ENCODE data around the gene GHSR.
"Not testable (repeated sequence)": the region's sequence is repeated elsewhere in the genome, so short reads cannot be mapped to it uniquely, and the experiment has no call there.

The GHSR gene

GRCh38 chr3:172447611-172448579, at the start of gene GHSR:
GHSR (minus strand) TSS chr3:172448456; CDS start chr3:172448413, 43 bp downstream.
- H3K36me3 ChIP-seq (ENCODE audit: control insufficient read depth in 2 of 2, insufficient read depth in 2 of 2, low read length in 2 of 2) = no peaks in the 10 kb centered on the region
- H3K4me3 ChIP-seq (ENCODE audit: low read length in 2 of 2) = peak within 1 kb of the TSS in 1 of 2 donors; percentile 9
- no peaks in the 10 kb centered on the region for H3K9me3 ChIP-seq (ENCODE audit: control insufficient read depth in 2 of 2, low read length in 2 of 2)
- H3K27me3 ChIP-seq (ENCODE audit: control insufficient read depth in 1 of 2, insufficient read depth in 2 of 2, low read length in 2 of 2) = peaks cover 29 to 39% of the 10 kb centered on the region in 2 donors
- no peak within 1 kb of the TSS for H3K27ac ChIP-seq (ENCODE audit: low read length)
- no peaks in the 10 kb centered on the region for H3K4me1 ChIP-seq (ENCODE audit: control insufficient read depth, insufficient read depth, low read length)
- no peak within 1 kb of the TSS for H3K9ac ChIP-seq (ENCODE audit: low read length in 2 of 2)

- H3K27ac ChIP-seq (ENCODE audit: low read length); H3K4me1 ChIP-seq (ENCODE audit: control insufficient read depth, insufficient read depth, low read length); H3K9ac ChIP-seq (ENCODE audit: low read length in 2 of 2); H3K36me3 ChIP-seq (ENCODE audit: control insufficient read depth in 2 of 2, insufficient read depth in 2 of 2, low read length in 2 of 2); H3K27me3 ChIP-seq (ENCODE audit: control insufficient read depth in 1 of 2, insufficient read depth in 2 of 2, low read length in 2 of 2); H3K9me3 ChIP-seq (ENCODE audit: control insufficient read depth in 2 of 2, low read length in 2 of 2); H3K4me3 ChIP-seq (ENCODE audit: low read length in 2 of 2): not testable (repeated sequence)
These were observed 42.0 kb upstream of the GHSR start for GRCh38 chr3:172490198-172490669.

GRCh38 chr3:172478116-172478515, 29.9 kb upstream of the GHSR start:
- Histone ChIP-seq H3K4me1 (ENCODE audit: control insufficient read depth, insufficient read depth, low read length) (no peaks in the 10 kb centered on the region), H3K4me3 (ENCODE audit: low read length in 2 of 2) (no peak overlapping the region), H3K27me3 (ENCODE audit: control insufficient read depth in 1 of 2, insufficient read depth in 2 of 2, low read length in 2 of 2) (no peaks in the 10 kb centered on the region), H3K36me3 (ENCODE audit: control insufficient read depth in 2 of 2, insufficient read depth in 2 of 2, low read length in 2 of 2) (no peaks in the 10 kb centered on the region), H3K27ac (ENCODE audit: low read length) (no peak overlapping the region), H3K9me3 (ENCODE audit: control insufficient read depth in 2 of 2, low read length in 2 of 2) (no peaks in the 10 kb centered on the region), H3K9ac (ENCODE audit: low read length in 2 of 2) (no peak overlapping the region)

- Histone ChIP-seq H3K27me3 (ENCODE audit: control insufficient read depth in 1 of 2, insufficient read depth in 2 of 2, low read length in 2 of 2) (no peaks in the 10 kb centered on the region), H3K9me3 (ENCODE audit: control insufficient read depth in 2 of 2, low read length in 2 of 2) (no peaks in the 10 kb centered on the region), H3K4me3 (ENCODE audit: low read length in 2 of 2) (no peak overlapping the region), H3K27ac (ENCODE audit: low read length) (no peak overlapping the region), H3K36me3 (ENCODE audit: control insufficient read depth in 2 of 2, insufficient read depth in 2 of 2, low read length in 2 of 2) (no peaks in the 10 kb centered on the region), H3K9ac (ENCODE audit: low read length in 2 of 2) (no peak overlapping the region), H3K4me1 (ENCODE audit: control insufficient read depth, insufficient read depth, low read length) (no peaks in the 10 kb centered on the region)
These were observed 28.1 kb upstream of the GHSR start for GRCh38 chr3:172476347-172476746.

GRCh38 chr3:172475703-172476102, 27.4 kb upstream of the GHSR start:
- Histone ChIP-seq H3K27me3 (ENCODE audit: control insufficient read depth in 1 of 2, insufficient read depth in 2 of 2, low read length in 2 of 2) (no peaks in the 10 kb centered on the region), H3K36me3 (ENCODE audit: control insufficient read depth in 2 of 2, insufficient read depth in 2 of 2, low read length in 2 of 2) (no peaks in the 10 kb centered on the region), H3K4me1 (ENCODE audit: control insufficient read depth, insufficient read depth, low read length) (no peaks in the 10 kb centered on the region), H3K9me3 (ENCODE audit: control insufficient read depth in 2 of 2, low read length in 2 of 2) (no peaks in the 10 kb centered on the region), H3K9ac (ENCODE audit: low read length in 2 of 2) (no peak overlapping the region), H3K27ac (ENCODE audit: low read length) (no peak overlapping the region), H3K4me3 (ENCODE audit: low read length in 2 of 2) (no peak overlapping the region)

GRCh38 chr3:172471903-172472302, 23.6 kb upstream of the GHSR start:
- Histone ChIP-seq H3K9ac (ENCODE audit: low read length in 2 of 2) (no peak overlapping the region), H3K4me1 (ENCODE audit: control insufficient read depth, insufficient read depth, low read length) (no peaks in the 10 kb centered on the region), H3K27me3 (ENCODE audit: control insufficient read depth in 1 of 2, insufficient read depth in 2 of 2, low read length in 2 of 2) (no peaks in the 10 kb centered on the region), H3K36me3 (ENCODE audit: control insufficient read depth in 2 of 2, insufficient read depth in 2 of 2, low read length in 2 of 2) (no peaks in the 10 kb centered on the region), H3K4me3 (ENCODE audit: low read length in 2 of 2) (no peak overlapping the region), H3K27ac (ENCODE audit: low read length) (no peak overlapping the region), H3K9me3 (ENCODE audit: control insufficient read depth in 2 of 2, low read length in 2 of 2) (no peaks in the 10 kb centered on the region)

- Histone ChIP-seq H3K4me1 (ENCODE audit: control insufficient read depth, insufficient read depth, low read length) (no peaks in the 10 kb centered on the region), H3K36me3 (ENCODE audit: control insufficient read depth in 2 of 2, insufficient read depth in 2 of 2, low read length in 2 of 2) (no peaks in the 10 kb centered on the region), H3K9me3 (ENCODE audit: control insufficient read depth in 2 of 2, low read length in 2 of 2) (no peaks in the 10 kb centered on the region), H3K27me3 (ENCODE audit: control insufficient read depth in 1 of 2, insufficient read depth in 2 of 2, low read length in 2 of 2) (no peaks in the 10 kb centered on the region), H3K9ac (ENCODE audit: low read length in 2 of 2) (no peak overlapping the region), H3K4me3 (ENCODE audit: low read length in 2 of 2) (no peak overlapping the region), H3K27ac (ENCODE audit: low read length) (no peak overlapping the region)
These were observed 22.3 kb upstream of the GHSR start for GRCh38 chr3:172470588-172470987.

GRCh38 chr3:172467170-172467824, 19.0 kb upstream of the GHSR start:
- Histone ChIP-seq H3K4me1 (ENCODE audit: control insufficient read depth, insufficient read depth, low read length) (no peaks in the 10 kb centered on the region), H3K27ac (ENCODE audit: low read length) (no peak overlapping the region), H3K27me3 (ENCODE audit: control insufficient read depth in 1 of 2, insufficient read depth in 2 of 2, low read length in 2 of 2) (no peaks in the 10 kb centered on the region), H3K36me3 (ENCODE audit: control insufficient read depth in 2 of 2, insufficient read depth in 2 of 2, low read length in 2 of 2) (no peaks in the 10 kb centered on the region), H3K9ac (ENCODE audit: low read length in 2 of 2) (no peak overlapping the region), H3K4me3 (ENCODE audit: low read length in 2 of 2) (no peak overlapping the region), H3K9me3 (ENCODE audit: control insufficient read depth in 2 of 2, low read length in 2 of 2) (no peaks in the 10 kb centered on the region)

GRCh38 chr3:172466553-172467130, 18.4 kb upstream of the GHSR start:
- no peaks in the 10 kb centered on the region for H3K4me1 ChIP-seq (ENCODE audit: control insufficient read depth, insufficient read depth, low read length)
- no peak overlapping the region for H3K9ac ChIP-seq (ENCODE audit: low read length in 2 of 2)
- H3K27ac ChIP-seq (ENCODE audit: low read length) = no peak overlapping the region
- H3K27me3 ChIP-seq (ENCODE audit: control insufficient read depth in 1 of 2, insufficient read depth in 2 of 2, low read length in 2 of 2) = no peaks in the 10 kb centered on the region
- H3K36me3 ChIP-seq (ENCODE audit: control insufficient read depth in 2 of 2, insufficient read depth in 2 of 2, low read length in 2 of 2) = no peaks in the 10 kb centered on the region
- no peaks in the 10 kb centered on the region for H3K9me3 ChIP-seq (ENCODE audit: control insufficient read depth in 2 of 2, low read length in 2 of 2)
- no peak overlapping the region for H3K4me3 ChIP-seq (ENCODE audit: low read length in 2 of 2)

GRCh38 chr3:172465281-172465680, 17.0 kb upstream of the GHSR start:
- Histone ChIP-seq H3K4me1 (ENCODE audit: control insufficient read depth, insufficient read depth, low read length) (no peaks in the 10 kb centered on the region), H3K27me3 (ENCODE audit: control insufficient read depth in 1 of 2, insufficient read depth in 2 of 2, low read length in 2 of 2) (no peaks in the 10 kb centered on the region), H3K27ac (ENCODE audit: low read length) (no peak overlapping the region), H3K36me3 (ENCODE audit: control insufficient read depth in 2 of 2, insufficient read depth in 2 of 2, low read length in 2 of 2) (no peaks in the 10 kb centered on the region), H3K4me3 (ENCODE audit: low read length in 2 of 2) (no peak overlapping the region), H3K9me3 (ENCODE audit: control insufficient read depth in 2 of 2, low read length in 2 of 2) (no peaks in the 10 kb centered on the region), H3K9ac (ENCODE audit: low read length in 2 of 2) (no peak overlapping the region)
